ENCODE data around the gene RARS1. TPM values are rescaled to one million over a fixed set of nuclear protein-coding genes. Genes with fewer than 3 reads are reported as not detected.

The RARS1 gene
- total RNA-seq = 100 to 1,000 TPM; 142 to 151 TPM

GRCh38 chr5:168486136-168486879, at the start of gene RARS1:
TSS of gene RARS1 (plus strand) at chr5:168486471. CDS start at chr5:168486499, 28 bp downstream.

GRCh38 chr5:168528521-168529373, 42.5 kb downstream of the RARS1 start, which contains the start of gene FBLL1:
TSS of gene FBLL1 (plus strand) at chr5:168529305. CDS start at chr5:168529505, 200 bp downstream.

Small RNA genes within 50 kb of the gene (small RNA-seq; reads per million reads assigned to genes)
- gene MIR103A1 = 52.7 to 101 reads per million in 2 donors

Other genes with a start within 250 kb of the RARS1 start
- gene WWC1, start 194.8 kb upstream of the RARS1 start, total RNA-seq = under 1 TPM; 0.33 to 0.69 TPM
- 1 to 10 TPM; 2.0 to 3.4 TPM for gene FBLL1, start 42.8 kb downstream of the RARS1 start, total RNA-seq
- gene PANK3, start 92.9 kb downstream of the RARS1 start, total RNA-seq = 10 to 100 TPM; 52.9 to 58.5 TPM